ENCODE results near the gene CELF1. TPM values are rescaled to one million over a fixed set of nuclear protein-coding genes. Genes with fewer than 3 reads are reported as not detected.

CELF1 gene
- total and polyA plus RNA-seq, 9 of the 15 experiments (the other 6 are each of a cell fraction or from before 2014, with no cell fraction given): 11.3 to 142 (median 77.4) TPM

DNA sequence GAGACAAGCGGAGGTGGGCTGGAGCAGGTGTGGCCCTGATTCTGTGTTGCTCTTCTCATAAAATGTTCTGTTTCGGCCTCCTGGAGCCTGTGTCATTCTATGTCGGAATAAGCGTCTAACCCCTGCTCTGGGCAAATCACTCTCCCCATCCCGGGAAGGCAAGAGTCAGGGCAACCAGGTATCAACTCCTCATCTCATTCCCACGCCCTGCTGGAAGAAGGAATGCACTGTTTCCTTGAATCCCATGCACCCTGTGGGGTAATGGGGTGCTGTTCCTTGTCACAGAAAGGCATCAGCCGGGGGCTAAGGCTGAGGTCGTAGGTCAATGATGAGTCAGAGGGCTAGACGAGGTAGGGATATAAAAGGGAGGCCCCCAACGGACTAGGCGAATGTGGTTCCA, 36.2 kb upstream of the CELF1 start:
- Histone ChIP-seq H3K27ac (ENCODE audit: extremely low read depth, low read depth, low read length) (no peak overlapping the region), H3K9ac (ENCODE audit: insufficient read depth in 1 of 2, low read depth in 2 of 2, low read length in 2 of 2) (no peak overlapping the region), H3K36me3 (ENCODE audit: control insufficient read depth, insufficient read depth, low read length) (peaks cover 11% of the 10 kb centered on the region; the same call in 1 of the 3 replicates), H2AFZ (ENCODE audit: low read depth, low read length) (no peak overlapping the region), H4K20me1 (replicated peaks; ENCODE audit: control insufficient read depth, insufficient read depth, low read length) (no peaks in the 10 kb centered on the region), H3K9me1 (ENCODE audit: control insufficient read depth, insufficient read depth, low read length) (no peaks in the 10 kb centered on the region), H3K4me3 (no peak overlapping the region), H3K9me3 (replicated peaks; ENCODE audit: control insufficient read depth, insufficient read depth, low read depth, low read length) (no peaks in the 10 kb centered on the region), H3K4me1 (replicated peaks in 1 of 2; ENCODE audit: control insufficient read depth in 2 of 2, insufficient read depth in 2 of 2, low read length in 2 of 2) (peaks cover 0 to 18% of the 10 kb centered on the region in 2 experiments; a peak in 2 of 5 replicates), H3K27me3 (ENCODE audit: control insufficient read depth in 2 of 2, insufficient read depth in 2 of 2, low read length in 2 of 2) (peaks cover 13 to 18% of the 10 kb centered on the region in 2 experiments), H3K4me2 (ENCODE audit: insufficient read depth, low read length) (no peak overlapping the region), H3K79me2 (ENCODE audit: control insufficient read depth, insufficient read depth, low read length) (no peaks in the 10 kb centered on the region)
- no peak for TF ChIP-seq ZBTB7A (IDR thresholded peaks at IDR 0.05; ENCODE audit: borderline replicate concordance, control insufficient read depth, low read depth, low read length)
- TF ChIP-seq SMAD3 (CRISPR knock-in tag; conservative IDR thresholded peaks at IDR 0.05): no peak
- no peak for TF ChIP-seq NFIC (IDR thresholded peaks at IDR 0.05)
- TF ChIP-seq, protein P1, sequence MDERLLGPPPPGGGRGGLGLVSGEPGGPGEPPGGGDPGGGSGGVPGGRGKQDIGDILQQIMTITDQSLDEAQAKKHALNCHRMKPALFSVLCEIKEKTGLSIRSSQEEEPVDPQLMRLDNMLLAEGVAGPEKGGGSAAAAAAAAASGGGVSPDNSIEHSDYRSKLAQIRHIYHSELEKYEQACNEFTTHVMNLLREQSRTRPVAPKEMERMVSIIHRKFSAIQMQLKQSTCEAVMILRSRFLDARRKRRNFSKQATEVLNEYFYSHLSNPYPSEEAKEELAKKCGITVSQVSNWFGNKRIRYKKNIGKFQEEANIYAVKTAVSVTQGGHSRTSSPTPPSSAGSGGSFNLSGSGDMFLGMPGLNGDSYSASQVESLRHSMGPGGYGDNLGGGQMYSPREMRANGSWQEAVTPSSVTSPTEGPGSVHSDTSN (CRISPR knock-in tag; IDR thresholded peaks at IDR 0.05; ENCODE audit: low read depth): no peak
- TF ChIP-seq, protein P1 (tag; conservative IDR thresholded peaks at IDR 0.05; ENCODE audit: low read depth): no peak
- TF ChIP-seq, protein P2, sequence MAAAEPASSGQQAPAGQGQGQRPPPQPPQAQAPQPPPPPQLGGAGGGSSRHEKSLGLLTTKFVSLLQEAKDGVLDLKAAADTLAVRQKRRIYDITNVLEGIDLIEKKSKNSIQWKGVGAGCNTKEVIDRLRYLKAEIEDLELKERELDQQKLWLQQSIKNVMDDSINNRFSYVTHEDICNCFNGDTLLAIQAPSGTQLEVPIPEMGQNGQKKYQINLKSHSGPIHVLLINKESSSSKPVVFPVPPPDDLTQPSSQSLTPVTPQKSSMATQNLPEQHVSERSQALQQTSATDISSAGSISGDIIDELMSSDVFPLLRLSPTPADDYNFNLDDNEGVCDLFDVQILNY (CRISPR knock-in tag; IDR thresholded peaks at IDR 0.05): no peak
- intact Hi-C loops (cut with micrococcal nuclease): no loop called here
- ATAC-seq: no peak
- DNase-seq (ENCODE audit: extremely low read depth in 1 of 4, low spot score in 3 of 4): no peak
- ChIA-PET CTCF (ENCODE audit: low intra/inter-chr PET ratio) (no interaction called here), POLR2A (interaction anchor here (0.6 to 1.5 kb wide), 2 partner anchors 12 to 14 kb away, joined by 3 read pairs; no protein-coding TSS in a partner anchor)
- BruUV-seq (replicated peaks): no TSS peak
- WGBS (ENCODE audit: insufficient coverage, low coverage, missing lambda C conversion rate): 57% methylated on average over 8 of the region's 11 CpGs
- in situ Hi-C loops (cut with MboI): no loop called here
- FAIRE-seq: no peak
